Endothelial cell of umbilical vein (primary cell): ENCODE measurements around the gene TRMT10B. TPM values are rescaled to one million over a fixed set of nuclear protein-coding genes. Genes with fewer than 3 reads are reported as not detected.

Experiments
- BruUV-seq: library from RNA; stranded (reverse); fragments of 400-500 nt; replicated peaks from 2 replicates; lab custom pipeline; 2021; lab: Mats Ljungman, UMichigan
- CTCF ChIA-PET: fragments of 300-600, 350-600 bp; sonication (Branson Sonifier 250); formaldehyde crosslinking; loops from one replicate; lab custom pipeline; 2021; ENCODE audit warnings: antibody characterized with exemption, inconsistent platforms; lab: Charles Lee
- POLR2A ChIA-PET: fragments of 300-600, 350-600 bp; sonication (Branson Sonifier 250); formaldehyde crosslinking; loops from one replicate; lab custom pipeline; 2021; ENCODE audit warnings: antibody characterized with exemption, inconsistent platforms; lab: Charles Lee
- DNase-seq: peaks from one replicate; pipeline ENCODE4 v3.0.0-alpha.2; 2011; ENCODE audit warnings: low read depth, low spot score
- FAIRE-seq: peaks from 2 replicates; lab custom pipeline; 2011; peaks lifted over from hg19 to GRCh38; lab: Jason Lieb, UNC
- H2AFZ ChIP-seq: 2 replicates; pipeline ENCODE4 v1.6.0; 2012; ENCODE audit warnings: low read depth, low read length, control low read depth, inconsistent platforms
- H3K27ac ChIP-seq: 2 replicates; pipeline ENCODE4 v1.5.1; 2011; ENCODE audit warnings: low read depth, mild to moderate bottlenecking, control low read depth, low read length, moderate library complexity; ENCODE audit not compliant: insufficient read depth
- H3K27me3 ChIP-seq, 2 experiments: 2 replicates each; pipeline versions ENCODE4 v1.6.0 to v1.6.1; 2011; ENCODE audit warnings: low read length in 2 of 2, mixed read lengths in 1 of 2; ENCODE audit not compliant: control insufficient read depth in 2 of 2, insufficient read depth in 2 of 2
- H3K36me3 ChIP-seq, 2 experiments: 2 replicates in 1 of 2; 3 replicates in 1 of 2; pipeline ENCODE4 v1.5.1; 2011; ENCODE audit warnings: low read length in 2 of 2, mild to moderate bottlenecking in 1 of 2, moderate library complexity in 1 of 2; ENCODE audit not compliant: control insufficient read depth in 2 of 2, insufficient read depth in 2 of 2; ENCODE audit errors: extremely low read depth in 1 of 2
- H3K4me1 ChIP-seq: 3 replicates; pipeline ENCODE4 v1.5.1; 2011; ENCODE audit warnings: mild to moderate bottlenecking, low read length; ENCODE audit not compliant: control insufficient read depth, insufficient read depth; ENCODE audit errors: extremely low read depth
- H3K4me2 ChIP-seq: 2 replicates; pipeline ENCODE4 v1.6.1; 2011; ENCODE audit warnings: low read length, control low read depth, mixed read lengths; ENCODE audit not compliant: insufficient read depth
- H3K4me3 ChIP-seq, 3 experiments: fragments of 200-600 bp in 1 of 3; sonication (generic), shearing (Covaris generic) in 1 of 3; replicated peaks in 1 of 3; 2 replicates each; pipeline ENCODE4 v1.5.1; 2011 to 2016; ENCODE audit warnings: control low read depth in 3 of 3, low read length in 3 of 3, mild to moderate bottlenecking in 2 of 3, inconsistent platforms in 1 of 3, low read depth in 1 of 3, moderate library complexity in 1 of 3; ENCODE audit not compliant: insufficient read depth in 1 of 3
- H3K79me2 ChIP-seq: 2 replicates; pipeline ENCODE4 v1.6.0; 2012; ENCODE audit warnings: low read length, inconsistent platforms; ENCODE audit not compliant: control insufficient read depth, insufficient read depth
- H3K9ac ChIP-seq: replicated peaks from 2 replicates; pipeline ENCODE3; 2011; ENCODE audit warnings: low read length, control low read depth; ENCODE audit not compliant: insufficient read depth; ENCODE audit errors: extremely low read depth
- H3K9me1 ChIP-seq: replicated peaks from 3 replicates; pipeline ENCODE4 v1.6.0; 2011; ENCODE audit warnings: mild to moderate bottlenecking, low read length; ENCODE audit not compliant: control insufficient read depth, insufficient read depth; ENCODE audit errors: extremely low read depth
- H3K9me3 ChIP-seq: replicated peaks from 2 replicates; pipeline ENCODE4 v1.5.1; 2012; ENCODE audit warnings: low read length, inconsistent platforms; ENCODE audit not compliant: control insufficient read depth, insufficient read depth
- H4K20me1 ChIP-seq: replicated peaks from 2 replicates; pipeline ENCODE3; 2011; ENCODE audit warnings: mild to moderate bottlenecking, low read length; ENCODE audit not compliant: control insufficient read depth, insufficient read depth; ENCODE audit errors: extremely low read depth
- EZH2 ChIP-seq: IDR thresholded peaks from 2 replicates; pipeline ENCODE4 v1.6.1; 2012; ENCODE audit warnings: borderline replicate concordance, low read depth, mild to moderate bottlenecking, moderate library complexity, low read length, inconsistent platforms; ENCODE audit not compliant: severe bottlenecking
- FOS ChIP-seq: IDR thresholded peaks from 2 replicates; pipeline ENCODE4 v1.6.1; 2011; ENCODE audit warnings: mild to moderate bottlenecking, low read length, moderate library complexity, borderline replicate concordance; ENCODE audit not compliant: insufficient read depth
- GATA2 ChIP-seq: IDR thresholded peaks from 2 replicates; pipeline ENCODE4 v1.7.0; 2011; ENCODE audit warnings: low read depth, mild to moderate bottlenecking, moderate library complexity, mixed read lengths, low read length; ENCODE audit not compliant: insufficient read length, insufficient read depth
- JUN ChIP-seq: IDR thresholded peaks from 2 replicates; pipeline ENCODE4 v1.6.1; 2011; ENCODE audit warnings: borderline replicate concordance, low read depth; ENCODE audit not compliant: insufficient read length, insufficient read depth
- MYC ChIP-seq: IDR thresholded peaks from one replicate; pipeline ENCODE4 v1.6.1; 2011; ENCODE audit warnings: mild to moderate bottlenecking, low read depth, low read length
- POLR2A ChIP-seq: IDR thresholded peaks from 2 replicates; pipeline ENCODE4 v1.6.1; 2012; ENCODE audit warnings: low read depth, mild to moderate bottlenecking, control low read depth, low read length
- POLR2AphosphoS5 ChIP-seq: IDR thresholded peaks from 2 replicates; pipeline ENCODE4 v1.6.1; 2012; ENCODE audit warnings: low read depth, mild to moderate bottlenecking, control low read depth, low read length, moderate library complexity; ENCODE audit not compliant: insufficient read depth
- dilution Hi-C: fragments of 300-500 bp; cut with MboI; formaldehyde crosslinking; loops from one replicate; pipeline ENCODE4 v1.15.0; 2019; ENCODE audit warnings: low sequenced_read_pairs; ENCODE audit not compliant: extremely low pct_ligation_motif_present
- intact Hi-C: fragments of 100-400 bp; cut with micrococcal nuclease; formaldehyde crosslinking; loops from one replicate; pipeline ENCODE4 v1.10.0; 2022
- polyA plus RNA-seq, 4 experiments: library from polyadenylated mRNA; depleted of rRNA in 3 of 4; stranded (reverse) in 3 of 4; unstranded in 1 of 4; fragments of >200 nt; gene quantifications; 2 replicates each; pipeline versions ENCODE4 v1.2.1 to v1.2.3, GENCODE V29; 2011 to 2012; ENCODE audit warnings: missing spikeins in 1 of 4
- total RNA-seq: library from RNA; stranded (reverse); gene quantifications from 2 replicates; pipeline ENCODE4 v1.2.3, GENCODE V29; 2021
- TF ChIP-seq, protein P1 (sequence below): IDR thresholded peaks from 2 replicates; pipeline ENCODE4 v1.6.1; 2011; ENCODE audit not compliant: insufficient read depth, insufficient read length
- TF ChIP-seq, protein P2 (sequence below), 2 donors: IDR thresholded peaks; 1 replicate in 1 of 2; 2 replicates in 1 of 2; pipeline ENCODE4 v1.5.1; 2011; ENCODE audit warnings: low read length in 2 of 2, mild to moderate bottlenecking in 2 of 2, moderate library complexity in 2 of 2, control low read depth in 1 of 2, inconsistent platforms in 1 of 2, low read depth in 1 of 2; ENCODE audit not compliant: insufficient read depth in 1 of 2; ENCODE audit errors: extremely low read depth in 1 of 2

TRMT10B gene
- total and polyA plus RNA-seq, 2 donors (not counting 3 experiments of a cell fraction or from before 2014, with no cell fraction given): 3.0 to 7.0 TPM

- dilution Hi-C loops (no loop called here), intact Hi-C loops (loop anchor here (5.0 to 10.0 kb wide), 3 partner anchors 114 to 304 kb away; partner anchors contain the start of genes POLR1E and SLC25A51)
- no peak overlapping the region for H3K9ac ChIP-seq
- H3K9me3 ChIP-seq: no peaks in the 10 kb centered on the region
- no peak overlapping the region for H3K4me3 ChIP-seq
- no peak for TF ChIP-seq FOS
- TF ChIP-seq POLR2AphosphoS5: no peak
- no peak for TF ChIP-seq EZH2
- no peak for TF ChIP-seq MYC
- TF ChIP-seq GATA2: no peak
- TF ChIP-seq POLR2A: no peak
- TF ChIP-seq JUN: no peak
- TF ChIP-seq, protein P1, sequence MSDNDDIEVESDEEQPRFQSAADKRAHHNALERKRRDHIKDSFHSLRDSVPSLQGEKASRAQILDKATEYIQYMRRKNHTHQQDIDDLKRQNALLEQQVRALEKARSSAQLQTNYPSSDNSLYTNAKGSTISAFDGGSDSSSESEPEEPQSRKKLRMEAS: no peak
- TF ChIP-seq, protein P2, sequence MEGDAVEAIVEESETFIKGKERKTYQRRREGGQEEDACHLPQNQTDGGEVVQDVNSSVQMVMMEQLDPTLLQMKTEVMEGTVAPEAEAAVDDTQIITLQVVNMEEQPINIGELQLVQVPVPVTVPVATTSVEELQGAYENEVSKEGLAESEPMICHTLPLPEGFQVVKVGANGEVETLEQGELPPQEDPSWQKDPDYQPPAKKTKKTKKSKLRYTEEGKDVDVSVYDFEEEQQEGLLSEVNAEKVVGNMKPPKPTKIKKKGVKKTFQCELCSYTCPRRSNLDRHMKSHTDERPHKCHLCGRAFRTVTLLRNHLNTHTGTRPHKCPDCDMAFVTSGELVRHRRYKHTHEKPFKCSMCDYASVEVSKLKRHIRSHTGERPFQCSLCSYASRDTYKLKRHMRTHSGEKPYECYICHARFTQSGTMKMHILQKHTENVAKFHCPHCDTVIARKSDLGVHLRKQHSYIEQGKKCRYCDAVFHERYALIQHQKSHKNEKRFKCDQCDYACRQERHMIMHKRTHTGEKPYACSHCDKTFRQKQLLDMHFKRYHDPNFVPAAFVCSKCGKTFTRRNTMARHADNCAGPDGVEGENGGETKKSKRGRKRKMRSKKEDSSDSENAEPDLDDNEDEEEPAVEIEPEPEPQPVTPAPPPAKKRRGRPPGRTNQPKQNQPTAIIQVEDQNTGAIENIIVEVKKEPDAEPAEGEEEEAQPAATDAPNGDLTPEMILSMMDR (IDR thresholded peaks at IDR 0.05; ENCODE audit: extremely low read depth in 1 of 2, insufficient read depth in 1 of 2, low read depth in 1 of 2, low read length in 2 of 2): no peak
- H4K20me1 ChIP-seq: no peaks in the 10 kb centered on the region
- ChIA-PET CTCF (no interaction called here), POLR2A (no interaction called here)
- H3K27me3 ChIP-seq: no peaks in the 10 kb centered on the region
- H3K4me1 ChIP-seq: peaks cover 11% of the 10 kb centered on the region
- no peak for FAIRE-seq
- peaks cover 14% of the 10 kb centered on the region for H3K79me2 ChIP-seq
- no peak overlapping the region for H2AFZ ChIP-seq
- no peaks in the 10 kb centered on the region for H3K9me1 ChIP-seq
- no peak for DNase-seq
- H3K36me3 ChIP-seq: peaks cover 0 to under 1% of the 10 kb centered on the region in 2 experiments
- H3K4me2 ChIP-seq: no peak overlapping the region
- no TSS peak for BruUV-seq
- H3K27ac ChIP-seq: no peak overlapping the region
Observed at GRCh38 chr9:37788332-37788731, 34.7 kb downstream of the TRMT10B start.
